GM18520 (cell line): ENCODE results near the gene LAMTOR2.
"Not testable (repeated sequence)": the region's sequence is repeated elsewhere in the genome, so short reads cannot be mapped to it uniquely, and the experiment has no call there.

Experiments
- ATAC-seq: cut with Tn5 transposase; IDR thresholded peaks from one replicate; pipeline ENCODE4 v1.9.1; 2021; ENCODE audit not compliant: unreplicated experiment

The LAMTOR2 gene

DNA sequence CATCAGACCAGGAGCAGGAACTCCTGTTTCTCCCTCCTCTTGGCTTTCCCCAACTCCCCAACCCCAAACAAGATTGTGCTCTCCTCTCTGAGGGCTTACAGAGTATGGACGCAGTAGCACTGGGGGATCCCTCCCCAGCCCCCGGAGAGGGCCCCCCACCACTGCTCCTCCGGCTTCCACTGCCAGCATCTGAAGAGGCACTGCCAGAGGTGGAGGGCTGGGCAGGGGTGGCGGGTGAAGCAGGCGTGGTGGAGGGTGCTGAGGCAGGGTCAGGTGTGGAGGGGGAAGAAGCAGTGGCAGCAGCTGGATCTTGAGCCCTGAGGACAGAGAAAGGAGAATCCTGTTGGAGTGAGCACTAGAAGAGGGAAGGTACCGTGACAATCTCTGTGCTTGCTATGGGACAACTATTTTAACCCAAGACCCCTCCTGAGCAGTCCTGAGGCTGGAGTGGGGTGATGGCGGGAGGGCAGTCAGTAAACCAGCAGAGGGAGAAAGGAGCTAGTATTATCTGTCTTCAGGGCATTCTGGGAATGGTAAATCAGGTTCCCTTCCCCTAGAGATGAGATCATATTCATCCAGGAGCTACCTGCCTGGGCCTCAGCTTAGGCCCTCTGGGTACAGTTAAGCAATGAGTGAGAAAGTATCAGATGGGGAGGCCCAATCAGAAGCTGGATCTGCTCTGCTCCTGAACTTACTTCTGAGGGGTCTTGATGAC lies 3.4 kb upstream of the LAMTOR2 start:
- ATAC-seq = no peak

DNA sequence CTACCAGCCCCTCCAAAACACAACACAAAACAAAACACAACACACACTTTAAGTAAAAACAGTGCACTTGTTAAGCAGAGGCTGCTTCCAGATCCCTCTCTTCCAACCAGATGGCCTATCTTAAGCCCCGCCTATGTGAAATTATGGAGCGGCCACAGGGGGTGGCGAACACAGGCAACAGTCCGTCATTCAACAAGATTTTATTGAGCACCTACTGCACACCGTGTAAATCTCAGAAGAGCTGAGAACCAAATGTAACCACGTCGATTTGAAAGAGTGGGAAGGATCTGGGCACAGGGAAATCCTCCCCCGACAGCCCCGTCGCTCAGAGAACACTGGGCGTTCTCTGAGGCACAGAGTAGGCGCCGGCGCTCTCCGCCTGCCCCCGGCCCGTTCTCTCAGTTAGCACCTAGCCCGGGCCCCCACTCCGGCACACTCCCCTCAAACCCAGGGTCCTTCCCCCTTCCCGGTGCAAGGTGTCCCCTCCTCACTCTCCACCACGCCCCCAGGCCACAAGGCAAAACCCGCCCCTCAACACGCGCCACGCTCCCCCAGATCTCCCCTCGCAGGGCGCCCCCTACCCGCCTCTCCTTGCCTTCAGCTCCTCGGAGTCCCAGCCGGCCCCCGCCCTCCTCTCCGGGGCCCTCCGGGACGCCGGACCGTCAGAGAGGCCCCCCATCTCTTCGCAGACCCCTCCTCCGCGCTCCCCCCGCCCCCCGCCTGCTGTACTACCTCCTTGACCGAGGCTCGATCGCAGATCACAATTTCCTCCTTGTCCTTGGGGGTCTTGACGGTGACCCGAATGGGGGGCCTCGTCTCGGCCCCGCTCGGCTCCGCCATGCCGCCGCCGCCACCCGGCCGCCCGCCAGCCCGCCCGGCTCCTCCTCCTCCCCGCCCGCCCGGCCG lies 1.5 kb upstream of the LAMTOR2 start:
- ATAC-seq = no peak

DNA sequence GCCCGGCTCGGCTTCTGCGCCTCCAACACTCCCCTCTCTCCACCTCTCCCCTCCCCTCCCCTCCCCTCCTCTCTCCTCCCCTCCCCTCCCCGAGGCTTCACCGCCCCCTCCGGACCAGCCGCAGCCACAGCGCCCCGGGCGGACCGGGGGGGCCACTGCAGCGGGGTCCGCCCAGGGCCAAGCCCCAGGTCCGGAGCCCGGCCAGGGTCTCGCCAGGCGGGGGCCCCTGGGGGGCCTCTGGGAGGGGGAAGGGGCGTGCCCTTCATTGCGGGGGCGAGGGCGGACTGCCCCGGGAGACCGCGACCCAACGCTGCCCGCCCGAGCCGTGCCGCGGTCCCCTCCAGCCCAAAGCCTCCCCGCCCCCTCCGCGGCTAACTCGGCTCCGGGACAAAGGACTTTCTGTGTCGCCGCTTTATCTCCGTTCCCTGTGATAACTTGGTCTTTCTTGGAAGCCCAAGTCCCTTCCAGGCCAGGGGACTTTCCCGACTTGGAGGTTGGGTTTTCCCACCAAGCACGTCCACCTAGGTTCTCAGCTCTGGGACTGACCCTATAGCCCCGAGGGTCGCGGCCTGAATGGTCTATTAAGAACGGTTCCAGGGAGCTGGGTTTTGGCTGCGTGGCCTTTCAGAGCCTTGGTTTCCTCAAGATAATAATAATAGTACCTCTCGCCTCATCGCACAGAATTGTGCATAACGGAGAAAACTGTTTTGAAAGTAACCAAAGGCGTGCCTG lies 648 bp upstream of the LAMTOR2 start, which contains the start of gene UBQLN4:
UBQLN4 (minus strand) TSS at position 31 of the 732 bp plus-strand sequence. CDS start 97 bp downstream, outside the sequence.
- ATAC-seq = peak; percentile 36

DNA sequence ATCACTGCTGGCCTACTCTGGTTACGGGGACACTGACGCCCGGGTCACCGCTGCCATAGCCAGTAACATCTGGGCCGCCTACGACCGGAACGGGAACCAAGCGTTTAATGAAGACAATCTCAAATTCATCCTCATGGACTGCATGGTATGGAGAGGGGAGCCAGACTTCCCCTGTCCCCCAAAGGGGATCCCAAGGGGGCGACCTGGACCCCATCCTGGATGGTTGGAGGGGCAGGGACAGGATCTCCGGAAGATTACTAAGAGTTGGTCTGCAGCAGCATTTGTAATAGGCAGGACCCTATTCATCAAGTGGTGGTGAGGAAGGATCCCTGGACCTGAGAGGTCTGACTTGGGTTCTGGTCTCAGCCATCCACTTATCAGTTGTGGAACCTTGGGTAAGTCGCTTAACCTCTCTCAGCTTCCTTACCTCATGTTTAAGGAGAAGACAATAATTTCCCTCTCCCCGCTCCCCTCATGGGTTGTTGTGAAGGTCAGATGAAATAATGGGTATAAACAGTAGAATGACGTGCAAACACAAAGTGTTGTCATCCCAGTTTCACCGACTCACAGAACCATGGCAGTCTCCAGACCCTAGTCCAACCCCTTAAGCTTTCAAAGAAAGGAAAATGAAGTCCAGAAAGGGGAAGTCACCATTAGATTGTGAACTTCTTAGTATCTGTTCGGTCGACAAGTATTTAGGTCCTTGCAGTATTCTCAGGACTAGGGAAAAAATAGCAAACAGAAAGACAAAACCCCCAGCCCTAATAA lies 883 bp downstream of the LAMTOR2 start:
- ATAC-seq = no peak

DNA sequence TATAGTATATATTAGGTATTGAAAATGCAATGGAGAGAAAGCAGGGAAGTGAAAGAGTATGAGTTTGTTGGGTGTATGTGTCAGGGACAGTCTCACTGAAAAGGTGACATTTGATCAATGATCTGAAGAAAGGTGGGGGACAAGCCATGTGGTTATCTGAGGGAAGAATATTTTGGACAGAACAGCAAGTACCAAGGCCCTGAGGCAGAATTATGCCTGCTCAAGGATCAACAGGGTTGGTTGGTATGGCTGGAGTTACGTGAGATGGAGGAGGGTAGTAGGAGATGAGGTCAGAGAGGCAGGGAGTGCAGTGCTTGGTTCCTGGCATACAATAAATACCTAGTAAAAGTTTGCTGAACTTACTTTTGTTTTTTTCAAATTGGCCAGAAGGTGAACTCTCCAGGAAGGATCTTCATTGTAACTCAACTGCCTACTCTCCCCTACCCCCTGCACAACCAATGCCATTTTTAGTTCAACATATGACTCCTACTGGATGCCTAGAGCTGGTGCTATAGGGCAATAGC lies 1.8 kb downstream of the LAMTOR2 start:
- ATAC-seq = no peak

DNA sequence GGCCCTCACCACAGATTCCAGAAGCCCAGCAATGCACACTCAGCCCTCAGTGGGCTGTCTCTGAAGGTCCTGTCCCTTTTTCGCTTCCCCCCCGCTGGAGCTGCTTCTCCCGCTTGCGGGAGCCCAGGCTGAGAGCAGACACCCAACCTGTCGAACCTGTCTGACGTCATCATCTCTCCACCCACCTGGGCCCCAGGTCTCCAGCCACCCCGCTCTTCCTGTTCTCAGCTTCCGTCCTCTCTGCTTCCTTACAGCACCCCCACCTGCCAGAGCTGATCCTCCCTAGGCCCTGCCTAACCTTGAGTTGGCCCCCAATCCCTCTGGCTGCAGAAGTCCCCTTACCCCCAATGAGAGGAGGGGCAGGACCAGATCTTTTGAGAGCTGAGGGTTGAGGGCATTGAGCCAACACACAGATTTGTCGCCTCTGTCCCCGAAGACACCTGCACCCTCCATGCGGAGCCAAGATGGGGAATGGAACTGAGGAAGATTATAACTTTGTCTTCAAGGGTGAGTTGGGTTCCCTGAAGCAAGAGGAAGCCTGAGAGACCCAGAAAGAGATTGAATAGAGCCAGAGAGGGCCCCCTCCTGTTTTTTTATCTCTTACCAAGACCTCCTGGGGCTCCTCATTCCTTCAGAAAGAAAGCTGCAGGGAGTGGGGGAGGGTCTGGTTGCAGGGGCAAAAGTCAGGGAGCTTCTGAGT lies 6.5 kb downstream of the LAMTOR2 start, which contains the start of gene RAB25:
RAB25 (plus strand) TSS at position 224 of the 700 bp plus-strand sequence; CDS start at position 465, 241 bp downstream.
- no peak for ATAC-seq

DNA sequence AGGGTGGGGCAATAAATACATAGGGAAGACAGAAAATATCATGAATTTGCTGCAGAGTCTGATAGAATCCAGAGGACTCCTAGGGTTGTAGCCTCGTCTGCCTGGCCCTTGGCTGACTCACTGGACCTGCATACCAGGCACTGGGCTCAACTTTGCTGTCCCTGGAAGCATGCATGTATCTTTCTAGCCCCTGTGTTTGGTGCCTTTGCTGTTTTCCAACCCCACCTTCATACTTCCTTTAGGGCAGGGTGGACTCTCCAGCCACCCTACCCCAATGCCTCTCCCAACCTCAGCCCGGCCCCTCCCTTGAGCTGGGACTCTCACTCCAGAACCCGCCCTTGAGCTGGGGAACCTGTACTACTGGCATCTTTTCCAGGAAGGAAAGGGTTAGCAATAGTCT lies 7.6 kb downstream of the LAMTOR2 start:
- no peak for ATAC-seq

DNA sequence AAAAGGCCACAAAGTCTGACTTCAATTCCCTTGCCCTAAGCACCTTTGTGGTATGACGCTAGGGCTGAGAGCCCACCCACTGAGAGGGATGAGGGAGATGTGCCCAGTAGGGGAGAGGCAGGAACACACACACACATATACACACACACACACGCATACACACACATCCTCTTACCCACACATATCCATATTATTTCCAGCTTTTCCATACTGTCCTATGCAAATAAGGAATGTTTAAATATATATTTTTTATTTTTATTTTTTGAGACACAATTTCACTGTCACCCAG lies 9.4 kb downstream of the LAMTOR2 start:
- no peak for ATAC-seq

DNA sequence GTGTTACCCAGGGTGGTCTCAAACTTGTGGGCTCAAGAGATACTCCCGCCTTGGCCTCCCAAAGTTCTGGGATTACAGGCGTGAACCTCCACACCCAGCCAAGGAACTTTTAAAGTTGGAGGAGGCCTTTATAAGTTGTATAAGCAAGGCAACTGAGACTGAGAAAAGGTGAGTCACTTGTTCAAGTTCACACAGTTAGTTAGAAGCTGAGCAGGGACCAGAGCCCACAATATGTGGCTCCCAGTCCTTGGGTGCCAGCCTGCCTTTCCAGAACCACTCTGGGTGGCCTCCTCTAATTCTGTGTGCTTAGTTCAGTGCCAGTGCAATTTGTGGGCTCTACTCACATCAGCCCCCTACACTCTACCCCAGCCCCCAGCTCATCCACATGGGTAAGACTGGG lies 10.0 kb downstream of the LAMTOR2 start:
- ATAC-seq = no peak

DNA sequence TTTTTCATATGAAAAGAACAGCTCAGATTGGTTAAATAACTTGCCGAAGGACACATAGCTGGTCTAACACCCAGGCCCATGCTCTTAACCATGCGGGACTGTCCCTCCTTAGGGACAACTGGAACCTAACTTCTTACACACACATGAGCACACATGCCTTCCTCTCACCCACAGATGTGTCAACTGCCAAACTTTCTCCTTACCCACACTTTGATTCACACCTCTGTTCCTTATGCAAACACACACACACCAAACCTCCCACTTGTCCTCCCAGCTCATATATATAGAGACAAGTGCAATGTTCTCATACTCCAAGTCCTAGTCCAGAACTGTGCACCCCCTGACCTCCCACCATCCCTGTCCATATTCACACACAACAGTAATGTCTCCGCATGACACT lies 10.6 kb downstream of the LAMTOR2 start:
- peak; percentile 83 for ATAC-seq

DNA sequence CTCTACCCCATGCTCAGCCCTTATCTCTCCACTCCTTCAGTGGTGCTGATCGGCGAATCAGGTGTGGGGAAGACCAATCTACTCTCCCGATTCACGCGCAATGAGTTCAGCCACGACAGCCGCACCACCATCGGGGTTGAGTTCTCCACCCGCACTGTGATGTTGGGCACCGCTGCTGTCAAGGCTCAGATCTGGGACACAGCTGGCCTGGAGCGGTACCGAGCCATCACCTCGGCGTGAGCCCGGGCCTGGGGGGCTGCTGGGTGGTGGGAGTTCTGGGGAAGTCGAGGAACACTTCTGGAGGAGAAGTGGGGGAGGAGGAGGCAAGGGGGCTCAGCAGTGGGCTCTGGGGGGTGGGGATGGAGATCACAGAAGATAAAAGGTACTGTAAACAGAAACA lies 11.3 kb downstream of the LAMTOR2 start:
- no peak for ATAC-seq

DNA sequence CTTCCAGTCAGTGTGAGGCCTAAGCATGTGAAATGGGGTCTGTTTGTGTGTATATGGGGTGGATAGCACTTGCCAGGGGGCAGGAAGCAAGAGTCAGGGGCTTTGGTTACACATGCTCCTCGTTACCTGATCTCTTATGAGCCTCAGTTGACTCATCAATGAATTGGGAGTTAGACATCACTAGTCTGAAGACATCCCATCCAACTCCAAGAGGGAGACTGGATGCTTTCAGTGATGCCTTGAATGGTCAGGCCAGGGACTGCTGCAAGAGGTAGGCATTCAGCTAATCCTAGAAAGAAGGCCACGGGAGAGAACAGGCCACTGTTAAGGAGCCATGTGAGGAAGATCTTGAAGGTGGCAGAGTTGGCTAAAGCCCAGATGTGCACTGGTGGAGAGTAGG lies 12.7 kb downstream of the LAMTOR2 start:
- ATAC-seq = no peak

DNA sequence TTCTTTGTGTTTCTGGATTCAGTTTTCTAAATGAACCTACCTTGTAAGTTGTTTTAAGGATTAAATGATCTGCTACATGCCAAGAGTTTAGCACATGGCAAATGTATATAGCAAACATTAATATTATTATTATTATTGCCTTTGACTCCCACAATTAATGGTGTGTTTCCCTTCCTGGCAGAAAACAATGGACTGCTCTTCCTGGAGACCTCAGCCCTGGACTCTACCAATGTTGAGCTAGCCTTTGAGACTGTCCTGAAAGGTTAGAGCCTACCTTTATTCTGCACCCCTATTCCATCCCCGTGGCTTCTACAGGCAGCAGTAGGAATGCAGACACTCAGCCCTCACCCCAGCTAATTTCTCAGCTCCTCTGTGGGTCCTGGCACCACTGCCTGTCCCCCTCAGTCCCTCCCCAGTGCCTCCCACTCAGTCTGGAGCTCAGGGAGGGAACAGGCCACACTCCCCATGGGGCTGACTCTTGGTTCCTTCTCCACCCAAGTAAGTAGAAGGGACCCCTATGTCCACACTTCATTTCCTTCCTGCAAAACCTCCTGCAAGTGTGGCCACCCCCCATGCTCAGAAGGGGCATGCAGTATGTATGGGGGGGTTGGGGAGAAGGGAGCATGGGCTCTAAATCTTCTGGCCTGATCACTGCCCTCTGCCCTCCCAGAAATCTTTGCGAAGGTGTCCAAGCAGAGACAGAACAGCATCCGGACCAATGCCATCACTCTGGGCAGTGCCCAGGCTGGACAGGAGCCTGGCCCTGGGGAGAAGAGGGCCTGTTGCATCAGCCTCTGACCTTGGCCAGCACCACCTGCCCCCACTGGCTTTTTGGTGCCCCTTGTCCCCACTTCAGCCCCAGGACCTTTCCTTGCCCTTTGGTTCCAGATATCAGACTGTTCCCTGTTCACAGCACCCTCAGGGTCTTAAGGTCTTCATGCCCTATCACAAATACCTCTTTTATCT lies 15.2 kb downstream of the LAMTOR2 start:
- ATAC-seq = no peak

DNA sequence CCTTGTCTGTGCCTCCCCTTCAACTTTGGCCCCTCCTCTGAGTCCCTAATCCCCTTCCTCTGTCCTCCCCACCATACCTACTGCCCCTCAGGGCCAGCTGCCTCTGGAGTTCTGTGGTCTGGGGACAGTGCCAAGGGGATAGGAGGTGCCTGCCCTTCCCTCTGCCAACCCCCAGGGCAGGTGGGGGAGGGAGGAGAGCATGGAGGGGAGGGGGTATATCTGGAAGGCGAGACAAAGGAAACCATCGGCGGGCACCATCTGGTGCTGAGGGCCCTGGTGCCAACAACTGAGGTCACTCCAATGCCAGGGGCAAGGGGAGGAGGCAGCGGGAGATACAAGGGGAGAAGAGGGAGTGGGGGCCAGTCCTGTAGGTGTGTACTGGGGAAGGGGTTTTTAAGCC lies 16.0 kb downstream of the LAMTOR2 start:
- ATAC-seq = no peak

DNA sequence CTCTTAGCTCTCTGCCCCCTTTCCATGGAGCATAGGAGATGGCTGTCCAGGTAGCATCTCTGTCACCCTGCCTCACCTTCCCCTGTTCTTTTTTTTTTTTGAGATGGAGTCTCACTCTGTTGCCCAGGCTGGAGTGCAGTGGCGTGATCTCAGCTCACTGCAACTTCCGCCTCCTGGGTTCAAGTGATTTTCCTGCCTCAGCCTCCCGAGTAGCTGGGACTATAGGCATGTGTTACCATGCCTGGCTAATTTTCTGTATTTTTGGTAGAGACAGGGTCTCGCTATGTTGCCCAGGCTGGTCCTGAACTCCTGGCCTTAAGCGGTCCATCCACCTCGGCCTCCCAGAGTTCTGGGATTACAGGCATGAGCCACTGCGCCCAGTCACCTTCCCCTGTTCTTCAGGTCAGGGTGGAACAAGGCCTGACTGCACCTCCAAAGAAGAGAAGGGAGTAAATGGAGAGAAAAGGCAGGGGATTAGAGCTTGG lies 16.8 kb downstream of the LAMTOR2 start:
- not testable (repeated sequence) for ATAC-seq

DNA sequence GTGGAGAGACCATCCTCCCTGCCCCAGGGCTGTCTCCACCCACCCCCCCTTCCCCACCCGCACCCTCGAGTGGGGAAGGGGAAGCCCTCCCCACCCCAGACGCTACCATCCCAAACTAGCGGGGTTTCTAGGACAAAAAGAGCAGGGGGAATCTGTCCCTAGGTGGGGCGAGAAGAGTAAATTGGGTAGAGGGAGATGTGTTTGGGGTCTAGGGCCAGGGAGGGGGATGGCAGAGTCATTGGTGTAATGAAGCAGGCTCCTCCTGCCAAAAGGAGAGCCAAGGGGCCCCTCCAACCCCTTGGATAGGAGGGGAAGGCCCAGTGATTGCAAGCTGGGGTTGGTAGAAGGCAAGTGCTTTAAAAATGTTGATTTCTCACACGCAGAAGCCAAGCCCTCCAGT lies 17.7 kb downstream of the LAMTOR2 start:
- no peak for ATAC-seq

DNA sequence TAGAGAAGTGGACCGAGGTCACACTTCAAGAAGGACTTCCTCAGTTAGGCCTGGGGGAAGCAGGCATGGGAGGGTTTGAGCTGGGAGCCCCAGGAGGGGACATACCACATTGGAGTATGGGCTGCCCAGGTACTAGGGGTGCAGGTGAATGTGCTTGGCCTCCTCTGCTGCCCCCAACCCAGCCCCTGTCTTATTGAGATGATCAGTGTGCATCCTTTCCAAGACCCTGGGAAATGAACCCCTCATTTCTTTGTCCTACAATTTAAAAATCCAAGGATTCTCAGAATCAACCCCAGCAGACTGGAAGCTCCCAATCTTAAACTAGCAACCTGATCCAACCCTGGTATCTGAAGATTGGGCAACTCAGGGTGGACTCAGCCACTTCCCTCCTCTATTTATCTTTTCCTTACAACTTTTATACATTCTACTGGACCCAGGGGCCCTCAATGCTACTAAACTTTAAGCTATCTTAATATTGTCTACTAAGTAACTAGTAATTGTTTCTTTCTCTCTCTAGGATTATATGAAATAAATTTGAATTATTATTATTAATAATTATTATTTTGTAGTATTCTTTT lies 18.6 kb downstream of the LAMTOR2 start:
- no peak for ATAC-seq

DNA sequence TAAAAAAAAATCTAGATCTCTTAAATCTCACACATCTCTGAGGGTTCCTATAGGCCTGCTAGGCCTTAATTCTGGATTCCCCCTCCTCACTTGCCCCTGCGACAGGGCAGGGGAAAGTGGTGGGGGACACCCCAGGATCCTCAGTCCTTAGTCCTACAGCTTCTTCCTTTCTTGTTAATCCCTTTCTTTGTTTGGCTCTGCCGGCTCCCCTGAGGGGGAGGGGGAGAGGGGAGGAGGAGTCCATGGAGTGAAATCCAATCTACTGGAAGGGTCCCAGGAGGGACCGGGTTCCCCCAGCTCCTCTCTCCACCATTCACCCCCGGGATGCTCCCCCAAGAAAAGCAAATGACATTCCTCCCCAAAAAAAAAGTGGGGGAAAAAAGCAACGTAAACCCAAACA lies 19.2 kb downstream of the LAMTOR2 start:
- ATAC-seq = no peak
